GM18868 (cell line): ENCODE data around the gene KDM4C.

Experiments used
- ATAC-seq: cut with Tn5 transposase; IDR thresholded peaks from one replicate; pipeline ENCODE4 v1.9.1; 2021; ENCODE audit warnings: mild to moderate bottlenecking, moderate library complexity; ENCODE audit not compliant: unreplicated experiment

KDM4C gene

GRCh38 chr9:6852243-6852963, 94.6 kb downstream of the KDM4C start:
- ATAC-seq: no peak

- ATAC-seq: no peak
Measured at GRCh38 chr9:6855860-6856259, 98.1 kb downstream of the KDM4C start.

- no peak for ATAC-seq
Measured at GRCh38 chr9:6864102-6864501, 106.3 kb downstream of the KDM4C start.

GRCh38 chr9:6869081-6869948, 111.5 kb downstream of the KDM4C start:
- no peak for ATAC-seq

- ATAC-seq: no peak
Measured at GRCh38 chr9:6870149-6870548, 112.4 kb downstream of the KDM4C start.

GRCh38 chr9:6870650-6871477, 113.1 kb downstream of the KDM4C start:
- ATAC-seq: no peak

- ATAC-seq: no peak
Measured at GRCh38 chr9:6873857-6874256, 116.1 kb downstream of the KDM4C start.

- no peak for ATAC-seq
Measured at GRCh38 chr9:6876195-6876894, 118.6 kb downstream of the KDM4C start.

GRCh38 chr9:6877671-6878161, 119.9 kb downstream of the KDM4C start:
- no peak for ATAC-seq

GRCh38 chr9:6880626-6881025, 122.9 kb downstream of the KDM4C start:
- ATAC-seq: no peak

- no peak for ATAC-seq
Measured at GRCh38 chr9:6884101-6884500, 126.3 kb downstream of the KDM4C start.

GRCh38 chr9:6884990-6885389, 127.2 kb downstream of the KDM4C start:
- ATAC-seq: no peak

- ATAC-seq: no peak
Measured at GRCh38 chr9:6887051-6887450, 129.3 kb downstream of the KDM4C start.

GRCh38 chr9:6889868-6890267, 132.1 kb downstream of the KDM4C start:
- peak; percentile 48 for ATAC-seq

- peak; percentile 37 for ATAC-seq
Measured at GRCh38 chr9:6893350-6894131, 135.8 kb downstream of the KDM4C start.

GRCh38 chr9:6894135-6894534, 136.4 kb downstream of the KDM4C start:
- ATAC-seq: peak; percentile 89

- no peak for ATAC-seq
Measured at GRCh38 chr9:6895754-6896153, 138.0 kb downstream of the KDM4C start.

GRCh38 chr9:6896562-6896961, 138.8 kb downstream of the KDM4C start:
- ATAC-seq: no peak

- ATAC-seq: no peak
Measured at GRCh38 chr9:6897207-6897822, 139.5 kb downstream of the KDM4C start.
